WTC11 (cell line): ENCODE results near the gene EPHA2. TPM values are rescaled to one million over a fixed set of nuclear protein-coding genes. Genes with fewer than 3 reads are reported as not detected.

Source experiments
- ATAC-seq: fragments of 200-7000 bp; cut with Tn5 transposase; 2 replicates; pipeline ENCODE4 v1.10.0; 2021; ENCODE audit warnings: mild to moderate bottlenecking, moderate library complexity
- CTCF ChIA-PET: fragments of 300-600 bp; sonication (Branson Sonifier 250); formaldehyde crosslinking; loops from one replicate; lab custom pipeline; 2021; ENCODE audit warnings: antibody characterized with exemption; lab: Charles Lee
- POLR2A ChIA-PET: fragments of 350-600 bp; sonication (Branson Sonifier 250); formaldehyde crosslinking; loops from one replicate; lab custom pipeline; 2021; ENCODE audit warnings: antibody characterized with exemption; lab: Charles Lee
- DNase-seq: peaks from one replicate; pipeline ENCODE4 v3.0.0; 2021; ENCODE audit warnings: low spot score
- H3K27ac Mint-ChIP-seq: 2 replicates; pipeline ENCODE4 v1.8.0; 2021; ENCODE audit warnings: mixed read lengths
- H3K27me3 Mint-ChIP-seq: 2 replicates; pipeline ENCODE4 v1.8.0; 2021; ENCODE audit warnings: low read depth, mild to moderate bottlenecking, moderate library complexity, mixed read lengths
- H3K36me3 Mint-ChIP-seq: 2 replicates; pipeline ENCODE4 v1.8.0; 2021; ENCODE audit warnings: mixed read lengths
- H3K4me1 Mint-ChIP-seq: 2 replicates; pipeline ENCODE4 v1.8.0; 2022; ENCODE audit warnings: mixed read lengths
- H3K4me3 Mint-ChIP-seq: 2 replicates; pipeline ENCODE4 v1.8.0; 2021; ENCODE audit warnings: mild to moderate bottlenecking, moderate library complexity, mixed read lengths
- H3K9me3 Mint-ChIP-seq: 2 replicates; pipeline ENCODE4 v1.8.0; 2021; ENCODE audit warnings: mixed read lengths
- AFF4 ChIP-seq: sonication (generic); formaldehyde crosslinking; IDR thresholded peaks from 2 replicates; pipeline ENCODE4 v1.8.1; 2023; ENCODE audit warnings: mild to moderate bottlenecking, missing genetic modification reagents, borderline replicate concordance
- FOXJ3 ChIP-seq: sonication (generic); formaldehyde crosslinking; IDR thresholded peaks from 2 replicates; pipeline ENCODE4 v1.9.0; 2021; ENCODE audit warnings: missing genetic modification reagents, mild to moderate bottlenecking, borderline replicate concordance
- FOXP1 ChIP-seq: sonication (generic); formaldehyde crosslinking; IDR thresholded peaks from 2 replicates; pipeline ENCODE4 v1.8.0; 2022; ENCODE audit warnings: missing genetic modification reagents, mild to moderate bottlenecking, moderate library complexity, borderline replicate concordance
- GABPB1 ChIP-seq: sonication (generic); formaldehyde crosslinking; IDR thresholded peaks from 2 replicates; pipeline ENCODE4 v1.8.1; 2023; ENCODE audit warnings: mild to moderate bottlenecking, missing genetic modification reagents
- HMGA2 ChIP-seq: fragments of 250-450 bp; sonication (Bioruptor Pico); IDR thresholded peaks from 2 replicates; pipeline ENCODE4 v1.4.0; 2021; ENCODE audit warnings: mild to moderate bottlenecking, moderate library complexity
- JUN ChIP-seq: sonication (generic); formaldehyde crosslinking; IDR thresholded peaks from 2 replicates; pipeline ENCODE4 v1.8.0; 2023; ENCODE audit warnings: mild to moderate bottlenecking, missing genetic modification reagents
- RELA ChIP-seq: sonication (generic); formaldehyde crosslinking; IDR thresholded peaks from 2 replicates; pipeline ENCODE4 v1.8.1; 2022; ENCODE audit warnings: missing genetic modification reagents, mild to moderate bottlenecking, borderline replicate concordance
- ZBTB43 ChIP-seq: sonication (generic); formaldehyde crosslinking; IDR thresholded peaks from 2 replicates; pipeline ENCODE4 v1.8.1; 2023; ENCODE audit warnings: mild to moderate bottlenecking, missing genetic modification reagents
- ZNF121 ChIP-seq: sonication (generic); formaldehyde crosslinking; IDR thresholded peaks from 2 replicates; pipeline ENCODE4 v1.8.0; 2023; ENCODE audit warnings: missing genetic modification reagents
- ZNF138 ChIP-seq: sonication (generic); formaldehyde crosslinking; conservative IDR thresholded peaks from 2 replicates; pipeline ENCODE4 v1.8.1; 2022; ENCODE audit warnings: mild to moderate bottlenecking, moderate library complexity, missing genetic modification reagents
- total RNA-seq: library from RNA; stranded (reverse); gene quantifications from 3 replicates; pipeline ENCODE4 v1.2.3, GENCODE V29; 2021
- TF ChIP-seq, protein P1 (sequence below): sonication (generic); formaldehyde crosslinking; IDR thresholded peaks from 2 replicates; pipeline ENCODE4 v1.8.1; 2022; ENCODE audit warnings: low read depth, missing genetic modification reagents, borderline replicate concordance
- TF ChIP-seq, protein P2 (sequence below): sonication (generic); formaldehyde crosslinking; IDR thresholded peaks from 2 replicates; pipeline ENCODE4 v1.8.1; 2023; ENCODE audit warnings: mild to moderate bottlenecking, moderate library complexity, missing genetic modification reagents
- TF ChIP-seq, protein P3 (sequence below): fragments of 200-600 bp; IDR thresholded peaks from 2 replicates; pipeline ENCODE4 v1.8.0; 2022; ENCODE audit warnings: antibody characterized with exemption

The EPHA2 gene
- total RNA-seq, 1 experiment from 2014 or later = 44.4 TPM

DNA sequence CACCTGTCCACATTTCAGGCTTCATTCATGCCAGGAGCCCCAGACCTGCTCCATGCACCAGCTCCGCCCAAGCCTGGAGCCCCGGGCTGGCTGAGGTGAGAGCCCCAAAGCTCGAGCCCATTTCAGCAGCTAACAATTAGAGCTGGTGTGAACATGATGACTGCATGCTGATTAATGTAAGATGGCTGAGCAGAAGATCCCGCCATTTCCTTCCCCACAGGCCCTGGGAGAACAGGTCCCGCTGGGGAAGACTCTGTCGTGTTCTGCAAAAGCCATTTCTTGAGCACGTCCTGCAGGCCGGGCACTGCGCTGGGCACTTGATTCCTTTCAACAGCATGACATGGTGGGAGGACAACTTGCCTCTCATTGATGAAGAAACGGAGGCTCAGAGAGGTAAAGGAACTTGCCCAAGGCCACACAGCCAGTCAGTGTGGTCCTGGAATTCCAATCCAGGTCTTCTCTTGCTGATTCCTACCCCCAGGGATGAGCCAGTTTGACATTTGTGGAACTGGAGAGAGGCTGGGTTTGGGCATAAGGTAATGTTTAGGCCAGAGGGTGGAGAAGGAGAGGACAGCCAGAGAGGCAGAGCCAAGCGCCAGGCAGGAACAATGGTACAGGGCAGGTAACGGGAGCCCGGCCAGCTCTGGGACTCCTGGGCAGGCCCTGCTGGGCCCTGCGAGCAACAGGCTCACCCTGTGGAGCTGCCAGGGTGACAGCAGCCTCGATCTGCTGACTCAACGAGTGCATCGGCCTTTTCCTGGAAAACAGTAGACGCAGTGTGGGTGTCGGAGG lies 28.1 kb upstream of the EPHA2 start:
- CTCF ChIA-PET = interaction anchor here (1.1 to 6.0 kb wide), 7 partner anchors 21 to 225 kb away, joined by 3 to 74 read pairs (median 5); partner anchors contain the start of genes EPHA2 and FAM131C
- Mint-ChIP-seq H3K4me3 (no peak overlapping the region), H3K27ac (no peak overlapping the region), H3K36me3 (no peaks in the 10 kb centered on the region), H3K4me1 (peaks cover 13% of the 10 kb centered on the region), H3K9me3 (no peaks in the 10 kb centered on the region), H3K27me3 (no peaks in the 10 kb centered on the region; the same call in 1 of the 2 replicates)
- POLR2A ChIA-PET = interaction anchor here (1.1 kb wide), 1 partner anchor 184 kb away, joined by 3 read pairs; no protein-coding TSS in a partner anchor
- no peak for DNase-seq
- no peak for ATAC-seq
- TF ChIP-seq, protein P1, sequence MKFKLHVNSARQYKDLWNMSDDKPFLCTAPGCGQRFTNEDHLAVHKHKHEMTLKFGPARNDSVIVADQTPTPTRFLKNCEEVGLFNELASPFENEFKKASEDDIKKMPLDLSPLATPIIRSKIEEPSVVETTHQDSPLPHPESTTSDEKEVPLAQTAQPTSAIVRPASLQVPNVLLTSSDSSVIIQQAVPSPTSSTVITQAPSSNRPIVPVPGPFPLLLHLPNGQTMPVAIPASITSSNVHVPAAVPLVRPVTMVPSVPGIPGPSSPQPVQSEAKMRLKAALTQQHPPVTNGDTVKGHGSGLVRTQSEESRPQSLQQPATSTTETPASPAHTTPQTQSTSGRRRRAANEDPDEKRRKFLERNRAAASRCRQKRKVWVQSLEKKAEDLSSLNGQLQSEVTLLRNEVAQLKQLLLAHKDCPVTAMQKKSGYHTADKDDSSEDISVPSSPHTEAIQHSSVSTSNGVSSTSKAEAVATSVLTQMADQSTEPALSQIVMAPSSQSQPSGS = no peak
- no peak for TF ChIP-seq JUN (CRISPR knock-in tag)
- TF ChIP-seq, protein P2, sequence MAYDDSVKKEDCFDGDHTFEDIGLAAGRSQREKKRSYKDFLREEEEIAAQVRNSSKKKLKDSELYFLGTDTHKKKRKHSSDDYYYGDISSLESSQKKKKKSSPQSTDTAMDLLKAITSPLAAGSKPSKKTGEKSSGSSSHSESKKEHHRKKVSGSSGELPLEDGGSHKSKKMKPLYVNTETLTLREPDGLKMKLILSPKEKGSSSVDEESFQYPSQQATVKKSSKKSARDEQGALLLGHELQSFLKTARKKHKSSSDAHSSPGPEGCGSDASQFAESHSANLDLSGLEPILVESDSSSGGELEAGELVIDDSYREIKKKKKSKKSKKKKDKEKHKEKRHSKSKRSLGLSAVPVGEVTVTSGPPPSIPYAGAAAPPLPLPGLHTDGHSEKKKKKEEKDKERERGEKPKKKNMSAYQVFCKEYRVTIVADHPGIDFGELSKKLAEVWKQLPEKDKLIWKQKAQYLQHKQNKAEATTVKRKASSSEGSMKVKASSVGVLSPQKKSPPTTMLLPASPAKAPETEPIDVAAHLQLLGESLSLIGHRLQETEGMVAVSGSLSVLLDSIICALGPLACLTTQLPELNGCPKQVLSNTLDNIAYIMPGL (CRISPR knock-in tag) = no peak

- H3K36me3 Mint-ChIP-seq = no peaks in the 10 kb centered on the region
- H3K4me1 Mint-ChIP-seq = peaks cover 13% of the 10 kb centered on the region
- H3K4me3 Mint-ChIP-seq = no peak overlapping the region
- no peak overlapping the region for H3K27ac Mint-ChIP-seq
- ChIA-PET POLR2A (interaction anchor here (0.7 to 1.1 kb wide), 2 partner anchors 25 to 185 kb away, joined by 3 read pairs; no protein-coding TSS in a partner anchor), CTCF (interaction anchor here (0.7 to 4.5 kb wide), 4 partner anchors 101 to 145 kb away, joined by 3 to 74 read pairs (median 6); partner anchors contain the start of gene FAM131C)
- no peak for DNase-seq
- no peak for ATAC-seq
- TF ChIP-seq GABPB1 (CRISPR knock-in tag) = no peak
- TF ChIP-seq RELA (CRISPR knock-in tag) = no peak
- TF ChIP-seq FOXJ3 = no peak
- no peak for TF ChIP-seq AFF4 (CRISPR knock-in tag)
- TF ChIP-seq ZBTB43 (CRISPR knock-in tag) = no peak
- no peak for TF ChIP-seq ZNF121 (CRISPR knock-in tag)
- TF ChIP-seq HMGA2 (CRISPR knock-in tag) = no peak
- TF ChIP-seq ZNF138 (CRISPR knock-in tag) = no peak
- TF ChIP-seq, protein P3, sequence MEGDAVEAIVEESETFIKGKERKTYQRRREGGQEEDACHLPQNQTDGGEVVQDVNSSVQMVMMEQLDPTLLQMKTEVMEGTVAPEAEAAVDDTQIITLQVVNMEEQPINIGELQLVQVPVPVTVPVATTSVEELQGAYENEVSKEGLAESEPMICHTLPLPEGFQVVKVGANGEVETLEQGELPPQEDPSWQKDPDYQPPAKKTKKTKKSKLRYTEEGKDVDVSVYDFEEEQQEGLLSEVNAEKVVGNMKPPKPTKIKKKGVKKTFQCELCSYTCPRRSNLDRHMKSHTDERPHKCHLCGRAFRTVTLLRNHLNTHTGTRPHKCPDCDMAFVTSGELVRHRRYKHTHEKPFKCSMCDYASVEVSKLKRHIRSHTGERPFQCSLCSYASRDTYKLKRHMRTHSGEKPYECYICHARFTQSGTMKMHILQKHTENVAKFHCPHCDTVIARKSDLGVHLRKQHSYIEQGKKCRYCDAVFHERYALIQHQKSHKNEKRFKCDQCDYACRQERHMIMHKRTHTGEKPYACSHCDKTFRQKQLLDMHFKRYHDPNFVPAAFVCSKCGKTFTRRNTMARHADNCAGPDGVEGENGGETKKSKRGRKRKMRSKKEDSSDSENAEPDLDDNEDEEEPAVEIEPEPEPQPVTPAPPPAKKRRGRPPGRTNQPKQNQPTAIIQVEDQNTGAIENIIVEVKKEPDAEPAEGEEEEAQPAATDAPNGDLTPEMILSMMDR = no peak
- TF ChIP-seq FOXP1 (CRISPR knock-in tag) = no peak
- TF ChIP-seq, all 79 proteins: peak for 0
- Mint-ChIP-seq H3K27me3 (no peaks in the 10 kb centered on the region; the same call in 1 of the 2 replicates), H3K9me3 (no peaks in the 10 kb centered on the region)
Measured at GRCh38 chr1:16183179-16183578, 27.3 kb upstream of the EPHA2 start.
